HepG2 (cell line): ENCODE data around the gene ECM1. TPM values are rescaled to one million over a fixed set of nuclear protein-coding genes. Genes with fewer than 3 reads are reported as not detected.

Experiments used
- CAMTA2 ChIP-seq: sonication (generic); formaldehyde crosslinking; IDR thresholded peaks from 2 replicates; pipeline ENCODE4 v1.4.0; 2020; ENCODE audit warnings: mild to moderate bottlenecking, missing genetic modification reagents, borderline replicate concordance
- CREB1 ChIP-seq, 2 experiments: fragments of 450-650 bp in 1 of 2; IDR thresholded peaks; 2 replicates each; pipeline ENCODE4 v1.6.1; 2016 to 2017; ENCODE audit warnings: control low read depth in 1 of 2, mild to moderate bottlenecking in 1 of 2, missing compliant biosample characterization in 1 of 2, missing genetic modification characterization in 1 of 2
- FOXC1 ChIP-seq: sonication (generic); formaldehyde crosslinking; IDR thresholded peaks from 2 replicates; pipeline ENCODE4 v1.8.0; 2022; ENCODE audit warnings: mild to moderate bottlenecking, missing genetic modification reagents, borderline replicate concordance
- FOXK1 ChIP-seq: sonication (generic); formaldehyde crosslinking; IDR thresholded peaks from 2 replicates; pipeline ENCODE4 v1.4.0; 2020; ENCODE audit warnings: low read depth, missing genetic modification reagents, borderline replicate concordance
- HOXA9 ChIP-seq: sonication (generic); formaldehyde crosslinking; IDR thresholded peaks from 2 replicates; pipeline ENCODE4 v1.8.1; 2022; ENCODE audit warnings: missing genetic modification reagents, mild to moderate bottlenecking, moderate library complexity, borderline replicate concordance
- IRX3 ChIP-seq: sonication (generic); formaldehyde crosslinking; IDR thresholded peaks from 2 replicates; pipeline ENCODE4 v1.8.1; 2023; ENCODE audit warnings: mild to moderate bottlenecking, low read depth, missing genetic modification reagents, borderline replicate concordance
- KDM2A ChIP-seq: sonication (generic); formaldehyde crosslinking; IDR thresholded peaks from 2 replicates; pipeline ENCODE4 v1.4.0; 2020; ENCODE audit warnings: low read depth, missing genetic modification reagents, borderline replicate concordance
- KDM3A ChIP-seq: IDR thresholded peaks from 2 replicates; pipeline ENCODE4 v1.6.1; 2018; ENCODE audit warnings: low read depth, missing compliant biosample characterization
- ONECUT2 ChIP-seq: sonication (generic); formaldehyde crosslinking; IDR thresholded peaks from 2 replicates; pipeline ENCODE4 v1.4.0; 2020; ENCODE audit warnings: missing genetic modification reagents
- RAD51 ChIP-seq: fragments of 450-650 bp; IDR thresholded peaks from 2 replicates; pipeline ENCODE4 v1.6.1; 2016; ENCODE audit warnings: borderline replicate concordance
- RBAK ChIP-seq: sonication (generic); formaldehyde crosslinking; IDR thresholded peaks from 2 replicates; pipeline ENCODE4 v1.5.1; 2020; ENCODE audit warnings: mild to moderate bottlenecking, missing genetic modification reagents
- RELA ChIP-seq: sonication (generic); formaldehyde crosslinking; IDR thresholded peaks from 2 replicates; pipeline ENCODE4 v1.4.0; 2020; ENCODE audit warnings: missing genetic modification reagents
- SIX4 ChIP-seq: sonication (generic); formaldehyde crosslinking; IDR thresholded peaks from 2 replicates; pipeline ENCODE4 v1.4.0; 2020; ENCODE audit warnings: missing genetic modification reagents
- YY1 ChIP-seq: IDR thresholded peaks from 2 replicates; pipeline ENCODE4 v1.6.1; 2011; ENCODE audit warnings: low read length, low read depth, moderate library complexity, mild to moderate bottlenecking; ENCODE audit not compliant: insufficient read depth, insufficient replicate concordance
- ZMYM3 ChIP-seq: sonication (generic); formaldehyde crosslinking; IDR thresholded peaks from 2 replicates; pipeline ENCODE4 v1.5.1; 2020; ENCODE audit warnings: mild to moderate bottlenecking, missing genetic modification reagents
- ZNF224 ChIP-seq: sonication (generic); formaldehyde crosslinking; IDR thresholded peaks from 2 replicates; pipeline ENCODE4 v1.5.0; 2020; ENCODE audit warnings: mild to moderate bottlenecking, missing genetic modification reagents
- ZNF468 ChIP-seq: sonication (generic); formaldehyde crosslinking; IDR thresholded peaks from 2 replicates; pipeline ENCODE4 v1.8.0; 2022; ENCODE audit warnings: mild to moderate bottlenecking, moderate library complexity, missing genetic modification reagents
- ZNF564 ChIP-seq: sonication (generic); formaldehyde crosslinking; IDR thresholded peaks from 2 replicates; pipeline ENCODE4 v1.8.1; 2023; ENCODE audit warnings: mild to moderate bottlenecking, missing genetic modification reagents
- ZNF567 ChIP-seq: sonication (generic); formaldehyde crosslinking; IDR thresholded peaks from 2 replicates; pipeline ENCODE4 v1.8.1; 2023; ENCODE audit warnings: mild to moderate bottlenecking, missing genetic modification reagents, borderline replicate concordance
- ZNF83 ChIP-seq: sonication (generic); formaldehyde crosslinking; IDR thresholded peaks from 2 replicates; pipeline ENCODE4 v1.4.0; 2020; ENCODE audit warnings: missing genetic modification reagents, mild to moderate bottlenecking, borderline replicate concordance
- polyA plus RNA-seq, 8 experiments: library from polyadenylated mRNA; depleted of rRNA in 3 of 8; stranded (reverse) in 7 of 8; unstranded in 1 of 8; fragments of >200 nt; fragmentation: Illumina TruSeq in 4 of 8; extraction: Trizol in 4 of 8; gene quantifications; 2 replicates each; pipeline versions ENCODE4 v1.2.1 to v1.2.3, GENCODE V29; 2011 to 2016; ENCODE audit warnings: low read depth in 4 of 8, missing spikeins in 1 of 8, mixed read lengths in 1 of 8; ENCODE audit not compliant: insufficient read depth in 1 of 8
- total RNA-seq, 5 experiments: library from RNA; depleted of rRNA; stranded (reverse); fragments of >200 nt; fragmentation: Illumina TruSeq; extraction: Trizol; gene quantifications; 2 replicates each; pipeline ENCODE4 v1.2.3, GENCODE V29; 2016; ENCODE audit warnings: low read depth in 1 of 5
- TF ChIP-seq, protein P1 (sequence below): sonication (generic); formaldehyde crosslinking; IDR thresholded peaks from 2 replicates; pipeline ENCODE4 v1.4.0; 2020; ENCODE audit warnings: low read depth, mild to moderate bottlenecking, missing genetic modification reagents
- TF ChIP-seq, protein P2 (sequence below): sonication (generic); formaldehyde crosslinking; IDR thresholded peaks from 2 replicates; pipeline ENCODE4 v1.5.1; 2020; ENCODE audit warnings: mild to moderate bottlenecking, moderate library complexity, missing genetic modification reagents
- TF ChIP-seq, protein P3 (sequence below): sonication (generic); formaldehyde crosslinking; IDR thresholded peaks from 2 replicates; pipeline ENCODE4 v1.5.0; 2020; ENCODE audit warnings: mild to moderate bottlenecking, missing genetic modification reagents
- TF ChIP-seq, protein P4 (sequence below): sonication (generic); formaldehyde crosslinking; conservative IDR thresholded peaks from 2 replicates; pipeline ENCODE4 v1.8.0; 2022; ENCODE audit warnings: mild to moderate bottlenecking, moderate library complexity, missing genetic modification reagents

Gene ECM1
- total and polyA plus RNA-seq, 2 of the 13 experiments (the other 11 are each of a cell fraction or from before 2014, with no cell fraction given): 0.42 to 1.0 TPM

DNA sequence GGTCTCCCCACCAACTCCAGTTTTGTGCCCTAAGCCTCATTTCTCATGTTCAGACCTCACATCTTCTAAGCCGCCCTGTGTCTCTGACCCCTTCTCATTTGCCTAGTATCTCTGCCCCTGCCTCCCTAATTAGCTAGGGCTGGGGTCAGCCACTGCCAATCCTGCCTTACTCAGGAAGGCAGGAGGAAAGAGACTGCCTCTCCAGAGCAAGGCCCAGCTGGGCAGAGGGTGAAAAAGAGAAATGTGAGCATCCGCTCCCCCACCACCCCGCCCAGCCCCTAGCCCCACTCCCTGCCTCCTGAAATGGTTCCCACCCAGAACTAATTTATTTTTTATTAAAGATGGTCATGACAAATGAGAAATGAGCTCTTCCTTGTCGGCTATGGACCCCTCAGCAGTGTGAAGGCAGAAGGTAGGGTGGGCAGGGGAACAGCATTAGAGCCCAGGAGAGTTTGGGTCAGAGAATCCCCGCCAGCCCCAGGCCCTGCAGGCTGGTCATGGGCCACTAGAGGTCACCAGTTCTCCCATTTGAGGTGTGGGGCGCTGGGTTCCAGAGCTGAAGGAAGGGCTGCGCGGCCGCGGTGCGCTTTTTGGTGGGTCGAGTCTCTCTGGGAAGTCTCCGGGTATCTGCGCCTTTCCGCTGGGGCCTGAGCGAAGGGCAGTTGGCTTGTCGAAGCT lies 52.8 kb downstream of the ECM1 start (continued):
- no peak for TF ChIP-seq FOXK1 (CRISPR knock-in tag)
- no peak for TF ChIP-seq HOXA9
- TF ChIP-seq RELA (CRISPR knock-in tag): 0 out of 2 replicates have a peak, but pooled peaks have one; percentile 51
- no peak for TF ChIP-seq CREB1 (IDR thresholded peaks at IDR 0.05)
- TF ChIP-seq CREB1 (CRISPR knock-in tag; IDR thresholded peaks at IDR 0.05): no peak
- TF ChIP-seq, protein P1, sequence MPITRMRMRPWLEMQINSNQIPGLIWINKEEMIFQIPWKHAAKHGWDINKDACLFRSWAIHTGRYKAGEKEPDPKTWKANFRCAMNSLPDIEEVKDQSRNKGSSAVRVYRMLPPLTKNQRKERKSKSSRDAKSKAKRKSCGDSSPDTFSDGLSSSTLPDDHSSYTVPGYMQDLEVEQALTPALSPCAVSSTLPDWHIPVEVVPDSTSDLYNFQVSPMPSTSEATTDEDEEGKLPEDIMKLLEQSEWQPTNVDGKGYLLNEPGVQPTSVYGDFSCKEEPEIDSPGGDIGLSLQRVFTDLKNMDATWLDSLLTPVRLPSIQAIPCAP (CRISPR knock-in tag): no peak
- TF ChIP-seq, protein P2, sequence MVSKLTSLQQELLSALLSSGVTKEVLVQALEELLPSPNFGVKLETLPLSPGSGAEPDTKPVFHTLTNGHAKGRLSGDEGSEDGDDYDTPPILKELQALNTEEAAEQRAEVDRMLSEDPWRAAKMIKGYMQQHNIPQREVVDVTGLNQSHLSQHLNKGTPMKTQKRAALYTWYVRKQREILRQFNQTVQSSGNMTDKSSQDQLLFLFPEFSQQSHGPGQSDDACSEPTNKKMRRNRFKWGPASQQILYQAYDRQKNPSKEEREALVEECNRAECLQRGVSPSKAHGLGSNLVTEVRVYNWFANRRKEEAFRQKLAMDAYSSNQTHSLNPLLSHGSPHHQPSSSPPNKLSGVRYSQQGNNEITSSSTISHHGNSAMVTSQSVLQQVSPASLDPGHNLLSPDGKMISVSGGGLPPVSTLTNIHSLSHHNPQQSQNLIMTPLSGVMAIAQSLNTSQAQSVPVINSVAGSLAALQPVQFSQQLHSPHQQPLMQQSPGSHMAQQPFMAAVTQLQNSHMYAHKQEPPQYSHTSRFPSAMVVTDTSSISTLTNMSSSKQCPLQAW (CRISPR knock-in tag): 0 out of 2 replicates have a peak, but pooled peaks have one; percentile 12
- peak; percentile 72; the same call in 1 of the 2 replicates for TF ChIP-seq KDM2A (CRISPR knock-in tag)
- TF ChIP-seq ZNF468 (CRISPR knock-in tag): no peak
- TF ChIP-seq ZNF564: 0 out of 2 replicates have a peak, but pooled peaks have one; percentile 12
- no peak for TF ChIP-seq ZMYM3 (CRISPR knock-in tag)
- no peak for TF ChIP-seq FOXC1 (CRISPR knock-in tag)
- TF ChIP-seq, protein P3, sequence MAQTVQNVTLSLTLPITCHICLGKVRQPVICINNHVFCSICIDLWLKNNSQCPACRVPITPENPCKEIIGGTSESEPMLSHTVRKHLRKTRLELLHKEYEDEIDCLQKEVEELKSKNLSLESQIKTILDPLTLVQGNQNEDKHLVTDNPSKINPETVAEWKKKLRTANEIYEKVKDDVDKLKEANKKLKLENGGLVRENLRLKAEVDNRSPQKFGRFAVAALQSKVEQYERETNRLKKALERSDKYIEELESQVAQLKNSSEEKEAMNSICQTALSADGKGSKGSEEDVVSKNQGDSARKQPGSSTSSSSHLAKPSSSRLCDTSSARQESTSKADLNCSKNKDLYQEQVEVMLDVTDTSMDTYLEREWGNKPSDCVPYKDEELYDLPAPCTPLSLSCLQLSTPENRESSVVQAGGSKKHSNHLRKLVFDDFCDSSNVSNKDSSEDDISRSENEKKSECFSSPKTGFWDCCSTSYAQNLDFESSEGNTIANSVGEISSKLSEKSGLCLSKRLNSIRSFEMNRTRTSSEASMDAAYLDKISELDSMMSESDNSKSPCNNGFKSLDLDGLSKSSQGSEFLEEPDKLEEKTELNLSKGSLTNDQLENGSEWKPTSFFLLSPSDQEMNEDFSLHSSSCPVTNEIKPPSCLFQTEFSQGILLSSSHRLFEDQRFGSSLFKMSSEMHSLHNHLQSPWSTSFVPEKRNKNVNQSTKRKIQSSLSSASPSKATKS: no peak
- TF ChIP-seq ZNF224 (CRISPR knock-in tag): 0 out of 2 replicates have a peak, but pooled peaks have one; percentile 40
- no peak for TF ChIP-seq IRX3 (CRISPR knock-in tag)
- TF ChIP-seq, protein P4, sequence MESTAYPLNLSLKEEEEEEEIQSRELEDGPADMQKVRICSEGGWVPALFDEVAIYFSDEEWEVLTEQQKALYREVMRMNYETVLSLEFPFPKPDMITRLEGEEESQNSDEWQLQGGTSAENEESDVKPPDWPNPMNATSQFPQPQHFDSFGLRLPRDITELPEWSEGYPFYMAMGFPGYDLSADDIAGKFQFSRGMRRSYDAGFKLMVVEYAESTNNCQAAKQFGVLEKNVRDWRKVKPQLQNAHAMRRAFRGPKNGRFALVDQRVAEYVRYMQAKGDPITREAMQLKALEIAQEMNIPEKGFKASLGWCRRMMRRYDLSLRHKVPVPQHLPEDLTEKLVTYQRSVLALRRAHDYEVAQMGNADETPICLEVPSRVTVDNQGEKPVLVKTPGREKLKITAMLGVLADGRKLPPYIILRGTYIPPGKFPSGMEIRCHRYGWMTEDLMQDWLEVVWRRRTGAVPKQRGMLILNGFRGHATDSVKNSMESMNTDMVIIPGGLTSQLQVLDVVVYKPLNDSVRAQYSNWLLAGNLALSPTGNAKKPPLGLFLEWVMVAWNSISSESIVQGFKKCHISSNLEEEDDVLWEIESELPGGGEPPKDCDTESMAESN (CRISPR knock-in tag): peak; percentile 18
- TF ChIP-seq RAD51: no peak
- 0 out of 2 replicates have a peak, but pooled peaks have one; percentile 41 for TF ChIP-seq KDM3A (CRISPR knock-in tag)
- no peak for TF ChIP-seq YY1
- no peak for TF ChIP-seq SIX4 (CRISPR knock-in tag)
- no peak for TF ChIP-seq CAMTA2 (CRISPR knock-in tag)
- TF ChIP-seq ZNF83 (CRISPR knock-in tag): no peak
- TF ChIP-seq ZNF567 (CRISPR knock-in tag): no peak
- TF ChIP-seq RBAK (CRISPR knock-in tag): no peak
- TF ChIP-seq ONECUT2: no peak
